B cell (primary cell): Measurements from ENCODE around the gene ZG16. TPM values are rescaled to one million over a fixed set of nuclear protein-coding genes. Genes with fewer than 3 reads are reported as not detected.

Experiments
- ATAC-seq: fragments of 200-7000 bp; cut with Tn5 transposase; one replicate; pipeline ENCODE4 v1.10.0; 2021; ENCODE audit warnings: low read depth, mild to moderate bottlenecking, moderate number of reproducible peaks, moderate library complexity
- CTCF ChIA-PET: fragments of 350-600 bp; sonication (Branson Sonifier 250); formaldehyde crosslinking; loops from one replicate; lab custom pipeline; 2021; ENCODE audit warnings: antibody characterized with exemption, inconsistent platforms; lab: Charles Lee
- POLR2A ChIA-PET: fragments of 350-600 bp; sonication (Branson Sonifier 250); formaldehyde crosslinking; loops from one replicate; lab custom pipeline; 2021; ENCODE audit warnings: antibody characterized with exemption; lab: Charles Lee
- DNase-seq: peaks from one replicate; pipeline ENCODE4 v3.0.0; 2013
- H2AFZ ChIP-seq: 2 replicates; pipeline ENCODE4 v1.6.1; 2012; ENCODE audit warnings: mild to moderate bottlenecking, low read depth, low read length; ENCODE audit not compliant: insufficient read depth, poor library complexity, severe bottlenecking
- H3K27ac ChIP-seq, 2 donors: 1 replicate in 1 of 2; 2 replicates in 1 of 2; pipeline ENCODE4 v1.5.1; 2012 to 2013; ENCODE audit warnings: low read length in 2 of 2, mild to moderate bottlenecking in 2 of 2, moderate library complexity in 1 of 2
- H3K27me3 ChIP-seq, 4 experiments: fragments of 200-600 bp in 1 of 4; sonication (generic) in 1 of 4; replicated peaks in 1 of 4; 1 replicate in 2 of 4; 2 replicates in 2 of 4; pipeline versions ENCODE4 v1.6.1 to v1.7.0; 2013 to 2016; ENCODE audit warnings: low read length in 3 of 4, mild to moderate bottlenecking in 2 of 4, mixed read lengths in 1 of 4, moderate library complexity in 1 of 4; ENCODE audit not compliant: insufficient read depth in 4 of 4, control insufficient read depth in 3 of 4; ENCODE audit errors: control extremely low read depth in 1 of 4
- H3K36me3 ChIP-seq, 2 experiments: replicated peaks in 1 of 2; 1 replicate in 1 of 2; 2 replicates in 1 of 2; pipeline versions ENCODE4 v1.6.1 to v1.7.1; 2013; ENCODE audit warnings: low read length in 1 of 2; ENCODE audit not compliant: insufficient read depth in 2 of 2, control insufficient read depth in 1 of 2; ENCODE audit errors: control extremely low read depth in 1 of 2, extremely low read depth in 1 of 2
- H3K4me1 ChIP-seq, 2 donors: fragments of 200-600 bp in 1 of 2; sonication (generic) in 1 of 2; 1 replicate in 1 of 2; 2 replicates in 1 of 2; pipeline versions ENCODE4 v1.5.1 to v1.6.1; 2013 to 2017; ENCODE audit warnings: low read length in 2 of 2; ENCODE audit not compliant: control insufficient read depth in 2 of 2, insufficient read depth in 2 of 2
- H3K4me2 ChIP-seq: replicated peaks from 2 replicates; pipeline ENCODE3; 2012; ENCODE audit warnings: mild to moderate bottlenecking, low read depth, low read length; ENCODE audit not compliant: poor library complexity, severe bottlenecking
- H3K4me3 ChIP-seq, 5 experiments: fragments of 200-600 bp in 1 of 5; sonication (generic) in 1 of 5; 1 replicate in 3 of 5; 2 replicates in 2 of 5; pipeline versions ENCODE4 v1.5.1 to v1.7.0; 2011 to 2016; ENCODE audit warnings: low read length in 4 of 5, mild to moderate bottlenecking in 4 of 5, low read depth in 2 of 5, control low read depth in 1 of 5, moderate library complexity in 1 of 5; ENCODE audit not compliant: insufficient read depth in 1 of 5; ENCODE audit errors: control extremely low read depth in 1 of 5, extremely low read depth in 1 of 5
- H3K79me2 ChIP-seq: fragments of 200-600 bp; sonication (generic); one replicate; pipeline ENCODE4 v1.6.0; 2016; ENCODE audit warnings: low read length; ENCODE audit not compliant: control insufficient read depth, insufficient read depth
- H3K9ac ChIP-seq: fragments of 200-600 bp; sonication (generic); 2 replicates; pipeline ENCODE4 v1.6.1; 2017; ENCODE audit warnings: mild to moderate bottlenecking, low read length, moderate library complexity
- H3K9me3 ChIP-seq, 3 donors: one replicate each; pipeline versions ENCODE4 v1.6.1 to v1.7.1; 2013; ENCODE audit warnings: low read length in 2 of 3; ENCODE audit not compliant: control insufficient read depth in 2 of 3, insufficient read depth in 1 of 3; ENCODE audit errors: control extremely low read depth in 1 of 3
- H4K20me1 ChIP-seq: 2 replicates; pipeline ENCODE4 v1.6.0; 2012; ENCODE audit warnings: mild to moderate bottlenecking, low read length; ENCODE audit not compliant: insufficient read depth, control insufficient read depth, poor library complexity, severe bottlenecking
- H3K27ac Mint-ChIP-seq: one replicate; pipeline ENCODE4 v1.8.0; 2021; ENCODE audit warnings: mixed read lengths
- H3K27me3 Mint-ChIP-seq: one replicate; pipeline ENCODE4 v1.8.0; 2021; ENCODE audit warnings: mixed read lengths
- H3K4me1 Mint-ChIP-seq: one replicate; pipeline ENCODE4 v1.8.0; 2021; ENCODE audit warnings: mixed read lengths
- H3K4me3 Mint-ChIP-seq: one replicate; pipeline ENCODE4 v1.8.0; 2021; ENCODE audit warnings: mixed read lengths
- H3K9me3 Mint-ChIP-seq: one replicate; pipeline ENCODE4 v1.8.0; 2022; ENCODE audit warnings: mixed read lengths; ENCODE audit not compliant: insufficient read depth
- EZH2 ChIP-seq: IDR thresholded peaks from 2 replicates; pipeline ENCODE4 v1.6.1; 2012; ENCODE audit warnings: borderline replicate concordance, low read depth, mild to moderate bottlenecking, moderate library complexity, low read length; ENCODE audit not compliant: insufficient read depth, poor library complexity, severe bottlenecking
- WGBS: methylation state at CpG from one replicate; pipeline ENCODE4 v1.1.5; 2013; ENCODE audit warnings: missing lambda C conversion rate; ENCODE audit not compliant: insufficient coverage; 5-methylcytosine and 5-hydroxymethylcytosine counted together
- intact Hi-C: fragments of 100-400 bp; cut with micrococcal nuclease; formaldehyde crosslinking; loops from one replicate; pipeline ENCODE4 v1.10.0; 2022
- polyA plus RNA-seq: library from polyadenylated mRNA; depleted of rRNA; stranded (reverse); fragments of >200 nt; gene quantifications from 2 replicates; pipeline ENCODE4 v1.2.3, GENCODE V29; 2012
- total RNA-seq, 2 donors: library from RNA; stranded (reverse); fragments of 120-200 nt in 1 of 2; gene quantifications; 1 replicate in 1 of 2; 2 replicates in 1 of 2; pipeline versions ENCODE4 v1.2.3 to v1.2.4, GENCODE V29; 2013 to 2022
- TF ChIP-seq, protein P1 (sequence below): fragments of 200-600 bp; IDR thresholded peaks from one replicate; pipeline ENCODE4 v1.8.0; 2022; ENCODE audit warnings: antibody characterized with exemption, mild to moderate bottlenecking

The ZG16 gene
- total and polyA plus RNA-seq, 2 donors (not counting 1 experiment from before 2014, with no cell fraction given): 0.06 TPM; not detected in 1

DNA sequence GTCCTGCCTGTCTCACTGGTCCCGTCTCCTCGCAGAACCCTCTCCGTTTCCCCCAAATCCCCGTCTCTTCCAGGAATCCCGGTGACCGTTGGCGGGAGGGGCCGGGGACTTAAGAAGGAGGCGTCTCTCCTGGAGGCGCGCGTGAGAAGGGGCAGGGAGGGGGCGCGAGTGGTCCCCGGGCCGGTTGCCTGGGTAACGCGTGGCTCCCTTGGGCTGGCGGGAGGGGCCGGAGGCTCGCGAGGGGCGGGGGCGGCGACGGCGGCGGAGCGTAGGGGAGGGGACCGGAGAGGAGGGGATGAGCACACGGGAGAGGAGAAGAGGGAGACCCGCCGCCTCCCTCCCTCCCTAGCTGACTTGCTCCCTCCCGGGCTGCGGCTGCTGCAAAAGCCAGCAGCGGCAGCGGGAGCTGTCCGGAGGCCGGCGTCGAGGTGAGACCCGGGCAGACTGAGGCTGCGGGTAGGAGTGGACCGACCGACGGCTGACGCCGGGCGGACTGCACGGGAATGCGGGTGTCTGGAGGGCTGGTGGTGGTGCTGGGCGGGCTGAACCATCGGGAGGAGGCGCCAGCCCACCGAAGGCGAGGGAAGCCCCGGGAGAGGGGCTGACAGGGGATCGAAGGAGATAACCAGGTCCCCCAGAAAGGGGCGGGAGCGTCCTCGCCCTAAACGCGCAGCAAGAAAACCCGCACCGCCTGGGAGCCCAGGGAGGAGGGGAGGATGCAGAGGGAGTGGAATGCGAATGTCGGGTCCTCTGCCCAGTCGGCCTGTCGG lies 34.0 kb downstream of the ZG16 start, which contains the start of gene PRRT2:
TSS of gene PRRT2 (plus strand) at position 298 of the 770 bp plus-strand sequence. CDS start 862 bp downstream, outside the sequence.
- peaks cover 45% of the 10 kb centered on the region for H3K79me2 ChIP-seq
- Mint-ChIP-seq H3K4me3 (peak within 1 kb of the TSS; percentile 88), H3K9me3 (no peaks in the 10 kb centered on the region), H3K27me3 (no peaks in the 10 kb centered on the region), H3K4me1 (peaks cover 63% of the 10 kb centered on the region), H3K27ac (peak within 1 kb of the TSS; percentile 76)
- CTCF ChIA-PET: interaction anchor here (1.0 to 1.5 kb wide), 3 partner anchors 8 to 37 kb away, joined by 3 to 4 read pairs (median 4); partner anchors contain the start of gene MVP
- peaks cover 2 to 18% of the 10 kb centered on the region in 2 experiments for H3K36me3 ChIP-seq
- 7% methylated on average over 61 of the region's 69 CpGs for whole genome bisulfite sequencing
- TF ChIP-seq, protein P1, sequence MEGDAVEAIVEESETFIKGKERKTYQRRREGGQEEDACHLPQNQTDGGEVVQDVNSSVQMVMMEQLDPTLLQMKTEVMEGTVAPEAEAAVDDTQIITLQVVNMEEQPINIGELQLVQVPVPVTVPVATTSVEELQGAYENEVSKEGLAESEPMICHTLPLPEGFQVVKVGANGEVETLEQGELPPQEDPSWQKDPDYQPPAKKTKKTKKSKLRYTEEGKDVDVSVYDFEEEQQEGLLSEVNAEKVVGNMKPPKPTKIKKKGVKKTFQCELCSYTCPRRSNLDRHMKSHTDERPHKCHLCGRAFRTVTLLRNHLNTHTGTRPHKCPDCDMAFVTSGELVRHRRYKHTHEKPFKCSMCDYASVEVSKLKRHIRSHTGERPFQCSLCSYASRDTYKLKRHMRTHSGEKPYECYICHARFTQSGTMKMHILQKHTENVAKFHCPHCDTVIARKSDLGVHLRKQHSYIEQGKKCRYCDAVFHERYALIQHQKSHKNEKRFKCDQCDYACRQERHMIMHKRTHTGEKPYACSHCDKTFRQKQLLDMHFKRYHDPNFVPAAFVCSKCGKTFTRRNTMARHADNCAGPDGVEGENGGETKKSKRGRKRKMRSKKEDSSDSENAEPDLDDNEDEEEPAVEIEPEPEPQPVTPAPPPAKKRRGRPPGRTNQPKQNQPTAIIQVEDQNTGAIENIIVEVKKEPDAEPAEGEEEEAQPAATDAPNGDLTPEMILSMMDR: no peak
- no peak for TF ChIP-seq EZH2
- intact Hi-C loops: loop anchor here (10.0 kb wide), 1 partner anchor 217 kb away; no protein-coding TSS in a partner anchor
- H3K4me1 ChIP-seq: peaks cover 58 to 66% of the 10 kb centered on the region in 2 donors
- peaks cover 0 to 5% (median 0%) of the 10 kb centered on the region in 3 donors for H3K9me3 ChIP-seq
- peak within 1 kb of the TSS; percentile 68 for H3K9ac ChIP-seq
- DNase-seq: peak; percentile 58
- POLR2A ChIA-PET: interaction anchor here (0.5 to 1.4 kb wide), 3 partner anchors 21 to 823 kb away, joined by 3 to 5 read pairs (median 3); partner anchors contain the start of gene KIF22
- peaks cover 47% of the 10 kb centered on the region for H4K20me1 ChIP-seq
- H2AFZ ChIP-seq: peak within 1 kb of the TSS; percentile 67
- no peak within 1 kb of the TSS for H3K27ac ChIP-seq
- H3K4me3 ChIP-seq: peak within 1 kb of the TSS; percentile 35 to 69 (median 51)
- peak within 1 kb of the TSS; percentile 99 for H3K4me2 ChIP-seq
- peaks cover 0 to 13% (median 5%) of the 10 kb centered on the region in 4 experiments for H3K27me3 ChIP-seq
- no peak for ATAC-seq
